Keratinocyte (primary cell): ENCODE measurements around the gene ACP1.

Experiments
- CTCF ChIP-seq, 3 experiments: IDR thresholded peaks in 1 of 3; conservative IDR thresholded peaks in 1 of 3; optimal IDR thresholded peaks in 1 of 3; 2 replicates in 2 of 3; 3 replicates in 1 of 3; pipeline versions ENCODE3 to v1.5.1; 2011; ENCODE audit warnings: low read length in 3 of 3, mild to moderate bottlenecking in 3 of 3, moderate library complexity in 2 of 3, control low read depth in 1 of 3, inconsistent platforms in 1 of 3; ENCODE audit not compliant: insufficient read depth in 2 of 3; ENCODE audit errors: extremely low read depth in 1 of 3
- EZH2 ChIP-seq: IDR thresholded peaks from one replicate; pipeline ENCODE4 v1.6.1; 2012; ENCODE audit warnings: inconsistent platforms, mild to moderate bottlenecking, low read length, moderate library complexity

DNA sequence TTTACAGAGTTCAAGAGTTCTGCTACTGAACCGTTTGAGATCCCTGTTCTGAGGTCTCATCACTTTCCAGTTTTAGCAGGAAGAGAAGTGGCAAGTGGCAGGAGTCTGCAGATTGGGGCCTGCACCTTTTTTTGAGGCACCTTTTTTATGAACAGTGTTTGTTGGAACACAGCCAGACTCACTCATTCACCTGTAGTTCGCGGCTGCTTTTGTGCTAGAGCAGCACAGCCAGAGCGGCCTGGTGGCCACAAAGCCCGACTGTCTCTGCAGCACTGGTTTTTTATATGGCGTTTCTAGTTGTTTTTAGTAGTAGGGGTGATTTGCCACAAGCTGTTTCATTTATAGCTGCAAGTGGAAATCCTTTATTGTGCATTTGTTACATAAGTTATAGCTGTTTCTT, 8.6 kb downstream of the ACP1 start:
- no peak for TF ChIP-seq CTCF (optimal IDR thresholded peaks at IDR 0.05 in 1 of 3, IDR thresholded peaks at IDR 0.05 in 1 of 3, conservative IDR thresholded peaks at IDR 0.05 in 1 of 3; ENCODE audit: extremely low read depth in 1 of 3, insufficient read depth in 2 of 3, low read length in 3 of 3)
- no peak for TF ChIP-seq EZH2
